Prostate gland (tissue), 2 donors: ENCODE results near the gene ACOT12.

Source experiments
- POLR2A ChIP-seq: fragments of 450-650 bp; IDR thresholded peaks from one replicate; pipeline ENCODE4 v1.6.1; 2016; ENCODE audit warnings: antibody characterized with exemption, mild to moderate bottlenecking
- TF ChIP-seq, protein P1 (sequence below), 4 experiments: fragments of 200-600 bp in 2 of 4; fragments of 450-650 bp in 2 of 4; sonication (generic) in 2 of 4; IDR thresholded peaks; 1 replicate in 3 of 4; 2 replicates in 1 of 4; pipeline ENCODE4 v1.5.1; 2016 to 2019; ENCODE audit warnings: antibody characterized with exemption in 4 of 4, mild to moderate bottlenecking in 2 of 4, moderate library complexity in 2 of 4

DNA sequence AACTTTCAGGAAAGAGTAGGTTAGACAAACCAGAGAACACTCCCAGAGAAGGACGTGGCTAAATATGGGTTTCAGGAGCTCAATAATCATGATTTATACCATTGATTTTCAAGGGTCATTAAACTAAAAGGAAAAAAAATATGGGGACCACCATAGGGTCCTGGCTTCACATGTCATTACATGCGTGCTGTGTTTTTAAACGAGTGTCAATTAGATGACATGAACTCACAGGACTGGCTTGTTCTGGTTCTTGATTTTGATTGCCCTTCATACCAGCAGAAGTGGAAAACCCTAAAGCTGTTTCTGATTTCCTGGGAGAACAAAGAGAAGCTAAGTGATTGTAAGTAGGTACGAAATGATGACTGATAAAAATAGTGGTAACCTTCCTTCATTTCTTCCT lies 5.8 kb downstream of the ACOT12 start:
- TF ChIP-seq, protein P1, sequence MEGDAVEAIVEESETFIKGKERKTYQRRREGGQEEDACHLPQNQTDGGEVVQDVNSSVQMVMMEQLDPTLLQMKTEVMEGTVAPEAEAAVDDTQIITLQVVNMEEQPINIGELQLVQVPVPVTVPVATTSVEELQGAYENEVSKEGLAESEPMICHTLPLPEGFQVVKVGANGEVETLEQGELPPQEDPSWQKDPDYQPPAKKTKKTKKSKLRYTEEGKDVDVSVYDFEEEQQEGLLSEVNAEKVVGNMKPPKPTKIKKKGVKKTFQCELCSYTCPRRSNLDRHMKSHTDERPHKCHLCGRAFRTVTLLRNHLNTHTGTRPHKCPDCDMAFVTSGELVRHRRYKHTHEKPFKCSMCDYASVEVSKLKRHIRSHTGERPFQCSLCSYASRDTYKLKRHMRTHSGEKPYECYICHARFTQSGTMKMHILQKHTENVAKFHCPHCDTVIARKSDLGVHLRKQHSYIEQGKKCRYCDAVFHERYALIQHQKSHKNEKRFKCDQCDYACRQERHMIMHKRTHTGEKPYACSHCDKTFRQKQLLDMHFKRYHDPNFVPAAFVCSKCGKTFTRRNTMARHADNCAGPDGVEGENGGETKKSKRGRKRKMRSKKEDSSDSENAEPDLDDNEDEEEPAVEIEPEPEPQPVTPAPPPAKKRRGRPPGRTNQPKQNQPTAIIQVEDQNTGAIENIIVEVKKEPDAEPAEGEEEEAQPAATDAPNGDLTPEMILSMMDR (IDR thresholded peaks at IDR 0.05) = no peak
- TF ChIP-seq POLR2A = no peak
